ENCODE measurements around the gene KLF7. TPM values are rescaled to one million over a fixed set of nuclear protein-coding genes. Genes with fewer than 3 reads are reported as not detected.

Gene KLF7
- total RNA-seq, 1 experiment from 2014 or later, result 32.2 TPM

DNA sequence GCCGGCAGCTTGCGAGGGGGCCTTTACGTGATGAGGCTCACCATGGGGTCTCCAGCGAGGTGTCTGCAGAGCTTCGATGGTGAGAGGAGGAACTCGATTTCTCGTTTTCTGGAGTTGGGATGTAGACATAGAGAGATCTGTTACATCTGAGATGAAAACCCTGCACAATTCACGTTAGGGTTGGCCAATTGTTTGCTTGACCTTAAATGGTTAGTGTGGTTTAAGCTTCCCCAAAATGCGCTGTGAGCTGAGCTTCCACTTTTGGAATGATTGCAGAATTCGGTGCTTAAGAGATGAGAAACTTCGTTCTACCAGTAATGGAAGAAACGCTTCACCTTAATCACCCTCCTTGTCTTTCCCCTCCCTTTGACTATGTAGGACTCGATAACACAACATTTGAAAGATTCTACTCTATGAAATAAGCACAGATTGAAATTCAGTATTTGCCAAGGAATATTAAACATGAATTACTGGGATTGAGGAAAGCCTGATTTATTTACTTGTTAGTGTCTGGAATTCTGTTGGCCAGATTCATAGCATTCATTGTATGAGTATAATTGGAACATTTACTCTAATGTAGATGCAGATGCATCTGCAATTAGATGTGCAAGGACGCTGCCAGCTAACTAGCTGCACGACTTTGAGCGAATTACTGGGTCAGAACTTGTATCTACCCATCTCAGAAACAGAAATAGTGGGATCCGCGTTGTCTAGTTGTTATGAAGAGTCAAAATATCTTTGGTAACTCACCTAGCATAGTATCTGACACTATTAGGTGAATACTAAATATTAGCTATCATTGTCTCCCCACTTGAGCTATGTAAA, 1.6 kb upstream of the KLF7 start:
- peak overlapping the region; percentile 90 for H3K9ac ChIP-seq (ENCODE audit: extremely low read depth, insufficient read length, low read length)
- H4K5ac ChIP-seq (ENCODE audit: insufficient read length, low read depth, low read length), result no peak overlapping the region
- no peak overlapping the region for H2BK120ac ChIP-seq (ENCODE audit: low read depth, low read length, poor library complexity, severe bottlenecking)
- peaks cover 19% of the 10 kb centered on the region for H3K23me2 ChIP-seq (ENCODE audit: insufficient read length, low read depth, low read length, poor library complexity, severe bottlenecking)
- no peak for DNase-seq
- H3K23ac ChIP-seq (ENCODE audit: insufficient read length, low read depth, low read length), result no peak overlapping the region
- H3T11ph ChIP-seq (ENCODE audit: low read length), result no peak overlapping the region
- H2BK20ac ChIP-seq (ENCODE audit: low read depth, low read length, poor library complexity, severe bottlenecking), result no peak overlapping the region
- H3K79me1 ChIP-seq (ENCODE audit: insufficient read depth, low read depth, low read length, poor library complexity, severe bottlenecking), result no peaks in the 10 kb centered on the region
- no peaks in the 10 kb centered on the region for H3K9me3 ChIP-seq (ENCODE audit: control insufficient read depth, low read depth, low read length)
- H4K8ac ChIP-seq (replicated peaks; ENCODE audit: insufficient read length, low read depth, low read length), result no peak overlapping the region
- H2AK5ac ChIP-seq (ENCODE audit: insufficient read length, low read length), result no peak overlapping the region
- H3K18ac ChIP-seq (ENCODE audit: insufficient read length, low read depth, low read length), result peak overlapping the region; percentile 37
- peak overlapping the region; percentile 66 for H3K4me2 ChIP-seq (ENCODE audit: insufficient read depth, insufficient read length, low read length)
- no peak overlapping the region for H3K4ac ChIP-seq (ENCODE audit: low read depth, low read length)
- Mint-ChIP-seq H3K27ac (peak overlapping the region; percentile 99 to 100 (median 100)), H3K4me1 (peaks cover 41 to 44% of the 10 kb centered on the region in 2 experiments), H3K9me3 (no peaks in the 10 kb centered on the region; a peak in 1 of 5 replicates), H3K4me3 (peak overlapping the region; percentile 94 to 96), H3K36me3 (ENCODE audit: insufficient read depth in 1 of 3, low read depth in 3 of 3) (peaks cover 0 to 3% (median 0%) of the 10 kb centered on the region in 3 experiments; a peak in 2 of 7 replicates), H3K27me3 (ENCODE audit: low read depth) (no peaks in the 10 kb centered on the region; the same call in 1 of the 2 replicates)
- no peak overlapping the region for H2BK5ac ChIP-seq (ENCODE audit: insufficient read length, low read length)
- H3K4me1 ChIP-seq (ENCODE audit: insufficient read depth, low read length), result peaks cover 4% of the 10 kb centered on the region; the same call in 1 of the 2 replicates
- peak overlapping the region; percentile 26 for H3K27ac ChIP-seq (ENCODE audit: insufficient read length, low read depth, low read length)
- H2AFZ ChIP-seq (ENCODE audit: low read length), result no peak overlapping the region
- H4K91ac ChIP-seq (ENCODE audit: insufficient read length, low read depth, low read length), result no peak overlapping the region
- H3K27me3 ChIP-seq (ENCODE audit: insufficient read depth, low read length), result no peaks in the 10 kb centered on the region
- peak overlapping the region; percentile 66 for H3K14ac ChIP-seq (ENCODE audit: insufficient read depth, low read length)
- no peak overlapping the region for H2BK15ac ChIP-seq (ENCODE audit: low read depth, low read length)
- no peak for TF ChIP-seq CTCF (conservative IDR thresholded peaks at IDR 0.05)
- no peak overlapping the region for H2BK12ac ChIP-seq (ENCODE audit: insufficient read length, low read depth, low read length)
- H4K20me1 ChIP-seq (ENCODE audit: control insufficient read depth, insufficient read depth, insufficient read length), result no peaks in the 10 kb centered on the region
- peaks cover 10% of the 10 kb centered on the region; the same call in 1 of the 2 replicates for H3K79me2 ChIP-seq (ENCODE audit: insufficient read depth, low read length)
- no CpG with 5 or more reads among the region's 18 CpGs for WGBS (ENCODE audit: extremely low coverage, insufficient read length, low lambda C conversion rate)
- H3K56ac ChIP-seq (ENCODE audit: insufficient read length, low read depth, low read length), result no peak overlapping the region
